NK-92 (cell line): ENCODE measurements around the gene RASSF4.

Experiments
- DNase-seq: peaks from one replicate; lab custom pipeline; 2025; ENCODE audit not compliant: unreplicated experiment; lab: John Stamatoyannopoulos, UW

Gene RASSF4

GRCh38 chr10:44927352-44927751, 32.2 kb upstream of the RASSF4 start:
- no peak for DNase-seq

- DNase-seq: no peak
Measured at GRCh38 chr10:44928462-44928861, 31.1 kb upstream of the RASSF4 start.

- DNase-seq: no peak
Measured at GRCh38 chr10:44929356-44930255, 30.0 kb upstream of the RASSF4 start.

GRCh38 chr10:44930904-44931620, 28.5 kb upstream of the RASSF4 start:
- DNase-seq: no peak

- DNase-seq: no peak
Measured at GRCh38 chr10:44931621-44932516, 27.7 kb upstream of the RASSF4 start.

- DNase-seq: peak; percentile 16
Measured at GRCh38 chr10:44932517-44933450, 26.8 kb upstream of the RASSF4 start.

GRCh38 chr10:44933451-44934321, 25.9 kb upstream of the RASSF4 start:
- DNase-seq: no peak

GRCh38 chr10:44934416-44935200, 25.0 kb upstream of the RASSF4 start:
- no peak for DNase-seq

- no peak for DNase-seq
Measured at GRCh38 chr10:44935201-44935965, 24.2 kb upstream of the RASSF4 start.

- no peak for DNase-seq
Measured at GRCh38 chr10:44935966-44936295, 23.7 kb upstream of the RASSF4 start.

GRCh38 chr10:44936314-44936975, 23.2 kb upstream of the RASSF4 start:
- DNase-seq: no peak

GRCh38 chr10:44937196-44938005, 22.2 kb upstream of the RASSF4 start:
- DNase-seq: no peak

- no peak for DNase-seq
Measured at GRCh38 chr10:44938956-44939355, 20.6 kb upstream of the RASSF4 start.

GRCh38 chr10:44939691-44940401, 19.8 kb upstream of the RASSF4 start:
- no peak for DNase-seq

- DNase-seq: no peak
Measured at GRCh38 chr10:44944354-44944753, 15.2 kb upstream of the RASSF4 start.

- DNase-seq: no peak
Measured at GRCh38 chr10:44946205-44946604, 13.4 kb upstream of the RASSF4 start.
